Neural progenitor cell (in vitro differentiated cells): Measurements from ENCODE around the gene DOHH. TPM values are rescaled to one million over a fixed set of nuclear protein-coding genes. Genes with fewer than 3 reads are reported as not detected.

ENCODE experiments used
- DNase-seq: peaks from one replicate; pipeline ENCODE4 v3.0.0-alpha.2; 2016; ENCODE audit warnings: low spot score
- H2AFZ ChIP-seq: fragments of 200-600 bp; sonication (generic); replicated peaks from 2 replicates; pipeline ENCODE4 v1.6.1; 2016; ENCODE audit warnings: antibody characterized with exemption
- H3F3A ChIP-seq: fragments of 200-600 bp; sonication (generic); 2 replicates; pipeline ENCODE4 v1.6.1; 2016; ENCODE audit warnings: antibody characterized with exemption, low read depth
- H3K27ac ChIP-seq: fragments of 200-600 bp; sonication (generic); 2 replicates; pipeline ENCODE4 v1.5.1; 2016; ENCODE audit warnings: mild to moderate bottlenecking
- H3K27me3 ChIP-seq: fragments of 200-600 bp; sonication (generic); 2 replicates; pipeline ENCODE4 v1.6.1; 2016; ENCODE audit warnings: mild to moderate bottlenecking, moderate library complexity
- H3K36me3 ChIP-seq: fragments of 200-600 bp; sonication (generic); 2 replicates; pipeline ENCODE4 v1.5.1; 2016
- H3K4me1 ChIP-seq: fragments of 200-600 bp; sonication (generic); 2 replicates; pipeline ENCODE4 v1.6.1; 2016; ENCODE audit warnings: mixed run types
- H3K4me2 ChIP-seq: fragments of 200-600 bp; sonication (generic); 2 replicates; pipeline ENCODE4 v1.6.1; 2016
- H3K4me3 ChIP-seq: fragments of 200-600 bp; sonication (generic); 2 replicates; pipeline ENCODE4 v1.5.1; 2016
- H3K79me2 ChIP-seq: fragments of 200-600 bp; sonication (generic); 2 replicates; pipeline ENCODE4 v1.6.1; 2016; ENCODE audit warnings: low read depth
- H3K9ac ChIP-seq: fragments of 200-600 bp; sonication (generic); 2 replicates; pipeline ENCODE4 v1.6.1; 2016
- H3K9me3 ChIP-seq: fragments of 200-600 bp; sonication (generic); 2 replicates; pipeline ENCODE4 v1.5.1; 2016; ENCODE audit warnings: low read depth
- H4K20me1 ChIP-seq: fragments of 200-600 bp; sonication (generic); 2 replicates; pipeline ENCODE4 v1.6.1; 2016; ENCODE audit warnings: low read depth
- H3K27ac Mint-ChIP-seq: 3 replicates; pipeline ENCODE4 v1.8.0; 2021; ENCODE audit warnings: mixed read lengths
- H3K27me3 Mint-ChIP-seq: 2 replicates; pipeline ENCODE4 v1.8.0; 2022; ENCODE audit warnings: low read depth, mild to moderate bottlenecking, inconsistent platforms, moderate library complexity, mixed read lengths; ENCODE audit not compliant: insufficient read depth
- H3K36me3 Mint-ChIP-seq: 3 replicates; pipeline ENCODE4 v1.8.0; 2021; ENCODE audit warnings: mixed read lengths
- H3K4me1 Mint-ChIP-seq: 3 replicates; pipeline ENCODE4 v1.8.0; 2021; ENCODE audit warnings: mixed read lengths
- H3K4me3 Mint-ChIP-seq: 3 replicates; pipeline ENCODE4 v1.8.0; 2021; ENCODE audit warnings: mild to moderate bottlenecking, moderate library complexity, mixed read lengths
- H3K9me3 Mint-ChIP-seq: 3 replicates; pipeline ENCODE4 v1.8.0; 2020; ENCODE audit warnings: mixed read lengths
- CTCF ChIP-seq: fragments of 200-600 bp; sonication (generic); IDR thresholded peaks from 2 replicates; pipeline ENCODE4 v1.5.1; 2017; ENCODE audit warnings: antibody characterized with exemption, mild to moderate bottlenecking
- EZH2 ChIP-seq: fragments of 200-600 bp; sonication (generic); IDR thresholded peaks from 2 replicates; pipeline ENCODE4 v1.6.1; 2017; ENCODE audit warnings: antibody characterized with exemption, mild to moderate bottlenecking, moderate library complexity
- EZH2phosphoT487 ChIP-seq: fragments of 200-600 bp; sonication (generic); IDR thresholded peaks from 2 replicates; pipeline ENCODE4 v1.6.1; 2017; ENCODE audit warnings: antibody characterized with exemption
- total RNA-seq: library from RNA; depleted of rRNA; stranded (reverse); fragments of >200 nt; gene quantifications from 2 replicates; pipeline ENCODE4 v1.2.3, GENCODE V29; 2015; ENCODE audit warnings: low replicate concordance

DOHH gene
- total RNA-seq, 1 donor from 2014 or later, result 0.69 TPM

DNA sequence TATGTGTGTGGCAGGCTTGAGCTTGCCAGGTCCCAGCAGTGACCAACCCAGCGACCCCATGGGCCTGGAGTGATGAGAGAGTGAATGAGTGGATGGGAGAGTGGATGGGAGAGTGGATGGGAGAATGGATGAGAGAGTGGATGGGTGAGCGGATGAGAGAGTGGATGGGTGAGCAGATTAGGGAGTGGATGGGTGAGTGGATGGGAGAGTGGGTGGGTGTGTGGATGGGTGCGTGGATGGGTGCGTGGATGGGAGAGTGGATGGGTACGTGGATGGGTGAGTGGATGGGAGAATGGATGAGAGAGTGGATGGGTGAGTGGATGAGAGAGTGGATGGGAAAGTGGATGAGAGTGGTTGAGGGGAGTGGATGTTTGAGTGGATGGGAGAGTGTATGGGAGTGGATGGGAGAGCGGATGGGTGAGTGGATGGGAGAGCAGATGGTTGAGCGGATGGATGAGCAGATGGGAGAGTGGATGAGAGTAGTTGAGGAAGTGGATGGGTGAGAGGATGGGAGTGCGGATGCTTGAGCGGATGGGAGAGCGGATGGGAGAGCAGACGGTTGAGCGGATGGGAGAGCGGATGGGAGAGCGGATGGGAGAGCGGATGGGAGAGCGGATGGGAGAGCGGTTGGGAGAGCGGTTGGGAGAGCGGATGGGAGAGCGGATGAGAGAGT, 28.2 kb upstream of the DOHH start:
- Histone ChIP-seq H3K4me1 (no peaks in the 10 kb centered on the region), H3K9me3 (no peaks in the 10 kb centered on the region), H3K4me2 (no peak overlapping the region), H3F3A (no peaks in the 10 kb centered on the region), H3K4me3 (no peak overlapping the region), H4K20me1 (peaks cover 32% of the 10 kb centered on the region), H2AFZ (no peak overlapping the region), H3K79me2 (no peaks in the 10 kb centered on the region), H3K9ac (no peak overlapping the region), H3K36me3 (no peaks in the 10 kb centered on the region), H3K27ac (no peak overlapping the region), H3K27me3 (no peaks in the 10 kb centered on the region)
- Mint-ChIP-seq H3K9me3 (no peaks in the 10 kb centered on the region), H3K27me3 (no peaks in the 10 kb centered on the region), H3K36me3 (peaks cover 14% of the 10 kb centered on the region), H3K27ac (no peak overlapping the region), H3K4me3 (no peak overlapping the region), H3K4me1 (peaks cover 2% of the 10 kb centered on the region)
- no peak for DNase-seq
- TF ChIP-seq CTCF (no peak), EZH2 (no peak), EZH2phosphoT487 (no peak)

DNA sequence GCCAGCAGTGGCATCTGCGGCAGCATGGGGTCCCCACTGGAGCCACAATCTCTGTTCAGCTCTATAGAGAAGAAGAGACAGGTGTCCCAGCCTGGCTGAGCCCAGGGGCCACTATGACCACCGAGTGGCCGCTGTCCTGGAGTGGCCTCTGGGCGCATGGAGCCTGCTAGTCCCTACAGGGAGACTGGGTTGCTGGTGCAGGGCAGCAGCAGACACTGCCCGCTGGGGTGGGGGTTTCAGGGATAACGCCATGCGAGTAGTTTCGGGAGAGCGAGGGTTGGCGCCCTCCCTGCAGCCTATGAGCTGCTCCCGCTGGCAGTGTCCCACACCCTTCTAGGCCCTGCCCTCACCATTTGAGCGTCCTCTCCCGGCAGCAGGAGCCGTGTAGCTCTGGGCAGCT, 27.6 kb upstream of the DOHH start:
- H3K36me3 Mint-ChIP-seq, result peaks cover 11% of the 10 kb centered on the region
- Histone ChIP-seq H3K4me2 (no peak overlapping the region), H3K27ac (no peak overlapping the region), H2AFZ (no peak overlapping the region), H3K9me3 (no peaks in the 10 kb centered on the region), H3K27me3 (no peaks in the 10 kb centered on the region), H3K36me3 (no peaks in the 10 kb centered on the region), H4K20me1 (peaks cover 38% of the 10 kb centered on the region), H3K4me3 (no peak overlapping the region), H3K9ac (no peak overlapping the region), H3F3A (no peaks in the 10 kb centered on the region), H3K4me1 (no peaks in the 10 kb centered on the region), H3K79me2 (no peaks in the 10 kb centered on the region)
- no peaks in the 10 kb centered on the region for H3K9me3 Mint-ChIP-seq
- H3K27me3 Mint-ChIP-seq, result no peaks in the 10 kb centered on the region
- TF ChIP-seq EZH2 (no peak), CTCF (no peak), EZH2phosphoT487 (no peak)
- no peak overlapping the region for H3K4me3 Mint-ChIP-seq
- DNase-seq, result no peak
- H3K27ac Mint-ChIP-seq, result no peak overlapping the region
- H3K4me1 Mint-ChIP-seq, result peaks cover 2% of the 10 kb centered on the region

GRCh38 chr19:3527238-3527910, 26.9 kb upstream of the DOHH start:
- peaks cover 45% of the 10 kb centered on the region for H4K20me1 ChIP-seq
- no peak overlapping the region for H3K4me3 Mint-ChIP-seq

More at GRCh38 chr19:3527238-3527910, 26.9 kb upstream of the DOHH start:
- DNase-seq, result no peak
- H3K4me1 Mint-ChIP-seq, result peaks cover 2% of the 10 kb centered on the region
- Histone ChIP-seq H3K4me3 (no peak overlapping the region), H3F3A (no peaks in the 10 kb centered on the region), H3K79me2 (no peaks in the 10 kb centered on the region), H3K4me1 (no peaks in the 10 kb centered on the region), H3K9ac (no peak overlapping the region), H3K4me2 (no peak overlapping the region), H3K27ac (no peak overlapping the region), H3K9me3 (no peaks in the 10 kb centered on the region), H3K36me3 (no peaks in the 10 kb centered on the region), H2AFZ (no peak overlapping the region), H3K27me3 (no peaks in the 10 kb centered on the region)
- no peak overlapping the region for H3K27ac Mint-ChIP-seq
- H3K9me3 Mint-ChIP-seq, result no peaks in the 10 kb centered on the region
- TF ChIP-seq EZH2, result no peak
- no peak for TF ChIP-seq CTCF
- TF ChIP-seq EZH2phosphoT487, result no peak
- H3K27me3 Mint-ChIP-seq, result no peaks in the 10 kb centered on the region
- peaks cover 11% of the 10 kb centered on the region for H3K36me3 Mint-ChIP-seq
